Measurements from ENCODE around the gene TUBGCP5.

TUBGCP5 gene

GRCh38 chr15:23039917-23040281, 530 bp upstream of the TUBGCP5 start:
- Histone ChIP-seq H3K36me3 (ENCODE audit: low read length) (peaks cover 5% of the 10 kb centered on the region), H3K4me3 (ENCODE audit: insufficient read depth, low read length, poor library complexity, severe bottlenecking) (peak overlapping the region; percentile 65), H4K20me1 (ENCODE audit: low read depth, low read length) (no peaks in the 10 kb centered on the region), H3K9me2 (replicated peaks; ENCODE audit: insufficient read depth, low read length) (no peaks in the 10 kb centered on the region), H3K9me3 (ENCODE audit: insufficient read depth, low read length) (no peaks in the 10 kb centered on the region), H3K79me2 (ENCODE audit: insufficient read depth, low read length) (peaks cover 20% of the 10 kb centered on the region; the same call in 1 of the 2 replicates), H3K4me2 (ENCODE audit: low read depth, low read length, poor library complexity, severe bottlenecking) (peak overlapping the region; percentile 93), H3K27ac (ENCODE audit: low read depth, low read length) (peak overlapping the region; percentile 16; the same call in 1 of the 2 replicates), H3K27me3 (ENCODE audit: low read length) (no peaks in the 10 kb centered on the region), H3F3A (ENCODE audit: insufficient read depth) (peaks cover 11% of the 10 kb centered on the region; the same call in 1 of the 2 replicates), H3K9ac (ENCODE audit: low read length) (peak overlapping the region; percentile 75), H2AFZ (ENCODE audit: low read depth, low read length, severe bottlenecking) (peak overlapping the region; percentile 93)
- TF ChIP-seq CTCF (IDR thresholded peaks at IDR 0.05; ENCODE audit: insufficient read depth, low read length, poor library complexity, severe bottlenecking) (no peak), EZH2phosphoT487 (conservative IDR thresholded peaks at IDR 0.05; ENCODE audit: low read length) (no peak)

GRCh38 chr15:23038726-23039142, 635 bp downstream of the TUBGCP5 start:
- H3K9me3 ChIP-seq (ENCODE audit: insufficient read depth, low read length) = no peaks in the 10 kb centered on the region
- H3K36me3 ChIP-seq (ENCODE audit: low read length) = peaks cover 12% of the 10 kb centered on the region
- peaks cover 20% of the 10 kb centered on the region; the same call in 1 of the 2 replicates for H3K79me2 ChIP-seq (ENCODE audit: insufficient read depth, low read length)
- no peaks in the 10 kb centered on the region for H3K27me3 ChIP-seq (ENCODE audit: low read length)
- peak overlapping the region; percentile 75 for H3K9ac ChIP-seq (ENCODE audit: low read length)
- peak overlapping the region; percentile 93 for H3K4me2 ChIP-seq (ENCODE audit: low read depth, low read length, poor library complexity, severe bottlenecking)
- no peaks in the 10 kb centered on the region for H4K20me1 ChIP-seq (ENCODE audit: low read depth, low read length)
- peak overlapping the region; percentile 56 for H2AFZ ChIP-seq (ENCODE audit: low read depth, low read length, severe bottlenecking)
- peak overlapping the region; percentile 53 for H3K27ac ChIP-seq (ENCODE audit: low read depth, low read length)
- H3K4me3 ChIP-seq (ENCODE audit: insufficient read depth, low read length, poor library complexity, severe bottlenecking) = peak overlapping the region; percentile 65
- TF ChIP-seq EZH2phosphoT487 (conservative IDR thresholded peaks at IDR 0.05; ENCODE audit: low read length) (no peak), CTCF (IDR thresholded peaks at IDR 0.05; ENCODE audit: insufficient read depth, low read length, poor library complexity, severe bottlenecking) (no peak)
- peaks cover 11% of the 10 kb centered on the region; the same call in 1 of the 2 replicates for H3F3A ChIP-seq (ENCODE audit: insufficient read depth)
- H3K9me2 ChIP-seq (replicated peaks; ENCODE audit: insufficient read depth, low read length) = no peaks in the 10 kb centered on the region

GRCh38 chr15:23035964-23036566, 3.3 kb downstream of the TUBGCP5 start:
- H3K79me2 ChIP-seq (ENCODE audit: insufficient read depth, low read length) = peaks cover 20% of the 10 kb centered on the region; the same call in 1 of the 2 replicates
- H3K36me3 ChIP-seq (ENCODE audit: low read length) = peaks cover 28% of the 10 kb centered on the region
- H3K9me3 ChIP-seq (ENCODE audit: insufficient read depth, low read length) = no peaks in the 10 kb centered on the region
- no peaks in the 10 kb centered on the region for H3K27me3 ChIP-seq (ENCODE audit: low read length)
- no peak overlapping the region for H3K4me3 ChIP-seq (ENCODE audit: insufficient read depth, low read length, poor library complexity, severe bottlenecking)
- no peaks in the 10 kb centered on the region for H4K20me1 ChIP-seq (ENCODE audit: low read depth, low read length)
- no peak overlapping the region for H3K27ac ChIP-seq (ENCODE audit: low read depth, low read length)
- peak overlapping the region; percentile 7 for H3K4me2 ChIP-seq (ENCODE audit: low read depth, low read length, poor library complexity, severe bottlenecking)
- no peak overlapping the region for H2AFZ ChIP-seq (ENCODE audit: low read depth, low read length, severe bottlenecking)
- TF ChIP-seq EZH2phosphoT487 (conservative IDR thresholded peaks at IDR 0.05; ENCODE audit: low read length) (no peak), CTCF (IDR thresholded peaks at IDR 0.05; ENCODE audit: insufficient read depth, low read length, poor library complexity, severe bottlenecking) (peak; percentile 56)
- no peaks in the 10 kb centered on the region for H3K9me2 ChIP-seq (replicated peaks; ENCODE audit: insufficient read depth, low read length)
- peaks cover 11% of the 10 kb centered on the region; the same call in 1 of the 2 replicates for H3F3A ChIP-seq (ENCODE audit: insufficient read depth)
- H3K9ac ChIP-seq (ENCODE audit: low read length) = no peak overlapping the region
